OCI-LY3 (cell line): Measurements from ENCODE around the gene LYST.

Experiments
- EZH2phosphoT487 ChIP-seq: fragments of 200-600 bp; shearing (Covaris generic); IDR thresholded peaks from 2 replicates; pipeline ENCODE4 v1.6.1; 2018; ENCODE audit warnings: antibody characterized with exemption, mixed run types, low read depth
- TF ChIP-seq, protein P1 (sequence below): fragments of 200-600, 300-600 bp; sonication (generic); IDR thresholded peaks from 2 replicates; pipeline ENCODE4 v1.5.1; 2014; ENCODE audit warnings: antibody characterized with exemption, low read length, low read depth

DNA sequence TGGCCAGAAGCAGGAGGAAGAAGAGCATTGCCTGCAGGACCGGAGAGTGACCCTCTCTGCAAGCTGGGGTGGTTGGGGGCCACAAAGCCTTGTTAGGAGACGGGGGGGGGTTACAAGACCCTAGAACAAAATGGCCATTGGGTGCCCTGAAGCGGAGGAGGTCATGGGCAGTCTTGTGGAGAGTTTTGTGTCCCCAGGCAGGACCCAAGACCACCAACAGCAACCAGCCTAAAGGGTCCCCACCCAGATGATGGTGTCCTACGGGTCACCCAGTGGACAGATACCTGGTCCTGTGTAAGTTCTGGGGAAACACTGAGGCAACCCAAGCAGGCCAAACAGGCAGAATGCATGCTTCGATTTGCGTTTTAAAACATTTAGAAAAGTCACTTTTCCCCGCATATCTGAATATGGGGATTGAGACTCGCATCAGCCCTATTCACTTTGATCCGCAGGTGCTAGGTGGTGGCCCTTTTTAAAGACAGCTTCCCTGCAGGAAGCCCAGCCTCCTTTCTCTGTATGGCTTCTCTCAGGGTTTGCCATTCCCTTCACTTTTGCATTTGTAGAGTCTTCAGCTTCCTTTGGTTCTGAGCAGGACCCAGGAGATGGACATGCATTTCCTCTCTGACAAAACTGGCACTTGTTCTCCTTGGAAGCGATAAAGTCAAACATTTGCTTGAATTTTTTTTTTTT is 238.2 kb downstream of the LYST start:
- TF ChIP-seq, protein P1, sequence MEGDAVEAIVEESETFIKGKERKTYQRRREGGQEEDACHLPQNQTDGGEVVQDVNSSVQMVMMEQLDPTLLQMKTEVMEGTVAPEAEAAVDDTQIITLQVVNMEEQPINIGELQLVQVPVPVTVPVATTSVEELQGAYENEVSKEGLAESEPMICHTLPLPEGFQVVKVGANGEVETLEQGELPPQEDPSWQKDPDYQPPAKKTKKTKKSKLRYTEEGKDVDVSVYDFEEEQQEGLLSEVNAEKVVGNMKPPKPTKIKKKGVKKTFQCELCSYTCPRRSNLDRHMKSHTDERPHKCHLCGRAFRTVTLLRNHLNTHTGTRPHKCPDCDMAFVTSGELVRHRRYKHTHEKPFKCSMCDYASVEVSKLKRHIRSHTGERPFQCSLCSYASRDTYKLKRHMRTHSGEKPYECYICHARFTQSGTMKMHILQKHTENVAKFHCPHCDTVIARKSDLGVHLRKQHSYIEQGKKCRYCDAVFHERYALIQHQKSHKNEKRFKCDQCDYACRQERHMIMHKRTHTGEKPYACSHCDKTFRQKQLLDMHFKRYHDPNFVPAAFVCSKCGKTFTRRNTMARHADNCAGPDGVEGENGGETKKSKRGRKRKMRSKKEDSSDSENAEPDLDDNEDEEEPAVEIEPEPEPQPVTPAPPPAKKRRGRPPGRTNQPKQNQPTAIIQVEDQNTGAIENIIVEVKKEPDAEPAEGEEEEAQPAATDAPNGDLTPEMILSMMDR = no peak
- no peak for TF ChIP-seq EZH2phosphoT487
